GM10847 (cell line): ENCODE results near the gene ZNF791.

Source experiments
- POLR2A ChIP-seq: IDR thresholded peaks from 2 replicates; pipeline ENCODE4 v1.6.1; 2011; ENCODE audit not compliant: insufficient read length; ENCODE audit errors: extremely low read depth

ZNF791 gene

DNA sequence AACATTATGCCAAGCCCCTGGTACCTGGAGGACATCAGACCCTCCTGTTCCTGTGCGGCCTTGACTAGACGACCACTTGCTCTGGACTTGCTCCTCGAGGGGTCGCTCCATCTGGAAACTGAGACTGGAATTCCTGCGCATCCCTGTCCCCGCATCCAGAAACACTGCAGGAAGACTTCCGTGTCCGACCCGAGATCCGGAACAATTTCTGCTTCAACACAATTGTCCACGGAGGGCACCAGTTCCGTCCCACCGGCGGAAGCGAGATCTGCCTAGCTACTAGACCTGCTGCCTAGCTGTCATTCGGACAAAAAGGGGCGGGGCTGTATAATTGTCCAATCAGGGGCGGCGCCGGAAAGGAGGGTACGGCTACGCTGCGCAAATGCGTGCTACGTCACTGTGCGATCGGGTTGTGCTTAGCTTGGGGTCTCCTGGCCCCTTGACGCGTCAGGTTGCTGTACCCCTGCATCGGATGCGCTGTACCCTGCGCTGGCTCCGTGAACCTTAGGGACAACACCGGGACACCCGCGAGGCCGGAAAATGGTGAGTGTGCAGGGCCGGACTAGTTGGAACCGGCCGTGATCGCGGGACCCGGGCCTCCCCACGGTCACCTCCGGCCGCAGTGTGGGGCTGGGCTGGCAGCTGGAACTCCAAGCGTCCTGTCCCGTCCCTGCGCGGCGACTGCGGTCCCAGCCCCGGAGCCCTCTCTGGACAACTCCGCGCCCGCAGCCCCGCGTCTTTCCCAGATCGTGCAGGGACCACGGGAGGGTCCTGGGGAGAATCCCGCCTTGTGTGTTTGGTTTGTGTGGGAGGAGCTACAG lies at the start of gene ZNF791, which contains the start of gene ZNF490:
ZNF791 (plus strand) TSS at position 381 of the 821 bp plus-strand sequence; CDS start at position 541, 160 bp downstream.
ZNF490 (minus strand) TSS at position 274 of the 821 bp plus-strand sequence; CDS start at position 141, 133 bp downstream.
- peak; percentile 93 for TF ChIP-seq POLR2A

DNA sequence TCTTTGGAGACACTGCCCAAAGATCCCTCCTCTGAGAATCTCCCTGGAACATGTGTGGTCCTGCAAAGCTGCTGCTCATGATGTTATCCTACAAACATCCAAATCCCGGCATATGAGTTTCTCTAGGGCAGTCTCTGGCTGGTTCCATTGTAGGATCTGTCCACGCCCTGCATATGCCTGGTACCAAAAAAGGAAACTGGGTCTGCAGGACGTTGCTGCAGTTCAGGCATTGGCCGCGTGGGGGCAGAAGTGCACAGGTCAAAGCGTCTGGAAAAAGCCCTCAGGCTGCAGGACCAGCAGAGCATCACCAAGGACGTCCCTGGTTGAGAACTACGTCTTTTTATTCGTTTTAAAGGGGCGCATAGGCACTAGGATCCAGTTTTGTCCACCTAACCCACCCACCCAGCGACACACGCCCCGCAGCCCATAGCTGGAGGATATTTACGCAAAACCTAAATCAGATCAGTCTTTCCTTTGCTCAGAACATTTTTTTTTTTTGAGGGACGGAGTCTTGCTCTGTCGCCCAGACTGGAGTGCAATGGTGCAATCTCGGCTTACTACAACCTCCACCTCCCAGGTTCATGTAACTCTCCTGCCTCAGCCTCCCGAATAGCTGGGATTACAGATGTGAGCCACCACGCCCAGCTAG lies 46.6 kb upstream of the ZNF791 start:
- no peak for TF ChIP-seq POLR2A

DNA sequence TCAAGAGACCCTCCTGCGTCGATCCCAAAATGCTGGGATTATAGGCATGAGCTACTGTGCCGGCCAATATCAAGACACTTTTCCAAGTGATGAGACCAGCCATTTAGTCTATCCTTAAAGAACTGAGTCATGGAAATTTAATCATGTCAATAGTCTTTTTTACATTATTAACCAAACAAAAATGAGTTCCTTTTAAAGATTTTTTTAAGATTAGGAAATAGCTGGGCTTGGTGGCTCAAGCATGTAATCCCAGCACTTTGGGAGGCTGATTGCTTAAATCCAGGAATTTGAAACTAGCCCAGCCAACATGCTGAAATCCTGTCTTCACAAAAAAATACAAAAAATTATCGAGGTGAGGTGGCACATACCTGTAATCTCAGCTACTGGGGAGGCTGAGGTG lies 42.8 kb upstream of the ZNF791 start:
- no peak for TF ChIP-seq POLR2A

DNA sequence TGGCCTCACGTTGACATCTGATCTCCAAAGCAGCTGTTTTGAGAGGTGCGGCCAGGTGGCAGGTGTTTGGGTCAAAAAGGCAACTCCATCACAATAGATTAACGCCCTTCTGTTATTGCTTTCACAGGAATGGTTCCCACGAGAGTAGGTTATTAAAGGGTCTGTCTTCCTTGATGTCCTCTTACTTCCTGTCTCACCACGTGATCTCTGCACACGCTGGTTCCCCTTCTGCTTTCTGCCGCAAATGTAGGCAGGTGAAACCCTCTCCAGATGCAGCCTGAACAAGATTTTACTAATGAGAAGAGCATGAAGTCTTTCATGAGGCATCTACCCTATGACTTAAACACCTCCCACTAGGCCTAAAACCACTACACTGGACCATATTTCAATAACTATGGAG lies 36.7 kb upstream of the ZNF791 start:
- no peak for TF ChIP-seq POLR2A

DNA sequence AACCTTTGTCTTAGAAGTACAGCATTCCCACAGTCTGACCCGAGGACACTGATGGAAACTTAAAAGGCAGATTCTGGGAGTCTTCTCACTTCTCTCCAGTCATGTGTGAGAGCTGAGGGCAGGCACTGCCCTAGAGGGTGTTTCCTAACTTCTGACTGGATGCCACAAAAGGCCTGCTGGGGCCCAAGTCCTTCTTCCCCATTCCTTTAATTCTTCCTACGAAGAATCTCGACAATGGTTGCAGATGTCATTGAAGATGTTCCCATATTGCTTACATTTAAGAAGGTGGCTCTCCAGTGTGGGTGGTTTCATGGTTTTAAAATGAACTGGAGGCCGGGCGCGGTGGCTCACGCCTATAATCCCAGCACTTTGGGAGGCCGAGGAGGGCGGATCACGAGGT lies 32.1 kb upstream of the ZNF791 start:
- TF ChIP-seq POLR2A = no peak

DNA sequence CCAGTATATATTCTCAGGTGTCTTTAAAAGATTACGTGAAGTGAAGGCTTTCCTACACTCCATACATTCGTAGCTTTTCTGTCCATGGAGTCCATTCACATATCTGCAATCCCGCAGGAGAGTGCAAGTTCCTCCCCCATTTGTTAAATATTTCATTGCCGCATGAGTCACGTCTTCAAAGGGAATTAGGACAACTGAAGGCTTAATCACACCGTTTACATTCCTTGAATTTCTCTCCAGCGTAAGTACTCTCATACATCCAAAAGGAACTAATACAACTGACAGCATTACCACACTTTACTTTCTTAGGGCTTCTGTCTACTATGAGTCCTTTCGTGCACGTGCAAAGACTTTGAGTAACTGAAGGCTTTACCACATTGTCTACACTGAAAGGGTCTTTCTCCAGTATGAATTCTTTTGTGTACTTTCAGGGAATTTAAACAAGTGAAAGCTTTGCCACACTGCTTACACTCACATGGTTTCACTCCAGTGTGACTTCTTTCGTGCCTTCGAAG lies 30.5 kb upstream of the ZNF791 start:
- TF ChIP-seq POLR2A = no peak

DNA sequence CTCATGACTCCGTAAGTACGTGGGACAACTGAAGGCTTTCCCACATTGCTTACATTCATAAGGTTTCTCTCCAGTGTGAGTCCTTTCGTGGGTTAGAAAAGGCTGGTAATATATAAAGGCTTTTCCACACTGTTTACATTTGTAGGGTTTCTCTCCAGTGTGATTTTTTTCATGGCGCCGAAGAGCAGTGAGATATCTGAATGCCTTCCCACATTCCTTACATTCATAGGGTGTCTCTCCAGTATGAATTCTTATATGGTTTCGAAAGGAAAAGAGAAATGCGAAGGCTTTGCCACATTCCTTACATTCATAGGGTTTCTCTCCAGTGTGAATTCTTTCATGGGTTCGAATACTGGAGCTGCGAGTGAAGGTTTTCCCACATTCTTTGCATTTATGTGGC lies 29.6 kb upstream of the ZNF791 start:
- no peak for TF ChIP-seq POLR2A

DNA sequence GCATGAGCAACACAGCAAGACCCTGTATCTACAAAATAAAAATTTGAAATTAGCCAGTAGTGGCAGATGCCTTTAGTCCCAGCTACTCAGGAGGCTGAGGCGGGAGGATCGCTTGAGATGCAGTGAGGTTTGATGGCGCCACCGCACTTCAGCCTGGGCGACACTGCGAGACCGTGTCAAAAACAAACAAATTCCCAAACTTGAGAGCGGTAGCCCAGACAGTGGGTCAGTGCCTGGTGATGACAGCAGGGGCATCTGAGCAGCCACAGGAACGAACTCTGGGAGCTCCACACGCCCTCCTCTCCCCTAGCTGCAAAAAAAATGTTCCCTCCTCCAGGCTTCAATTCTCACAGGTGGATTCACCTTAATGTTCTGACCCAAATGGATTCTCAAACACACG lies 14.2 kb upstream of the ZNF791 start:
- no peak for TF ChIP-seq POLR2A

DNA sequence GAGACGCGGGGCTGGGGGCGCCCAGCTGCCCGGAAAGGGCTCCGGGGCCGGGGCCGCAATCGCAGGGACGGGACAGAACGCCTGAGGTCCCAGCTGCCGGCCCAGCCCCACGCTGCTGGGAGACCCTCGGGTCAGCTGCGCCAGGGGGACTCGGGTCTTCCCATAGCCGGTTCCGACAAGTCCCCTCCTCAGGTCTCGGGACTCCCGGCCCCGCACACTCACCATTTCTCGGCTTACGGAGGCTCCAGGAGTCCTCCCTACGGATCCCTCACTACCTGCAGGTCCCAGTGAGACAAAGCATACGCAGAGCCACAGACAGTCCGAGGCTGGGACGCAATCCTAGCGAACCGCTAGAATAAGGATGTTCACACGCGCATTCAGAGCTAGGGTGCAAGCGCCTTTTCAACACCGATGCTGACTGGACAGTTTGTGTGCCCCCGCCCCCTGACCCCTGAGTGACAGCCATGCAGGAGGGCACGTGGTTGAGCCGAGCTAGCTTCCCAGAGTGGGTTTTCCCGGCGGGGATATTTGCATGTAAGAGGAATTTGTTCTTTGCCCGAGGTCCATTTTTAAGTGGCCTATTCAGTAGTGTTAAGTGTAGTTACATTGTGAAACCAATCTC lies 13.7 kb upstream of the ZNF791 start:
- no peak for TF ChIP-seq POLR2A

DNA sequence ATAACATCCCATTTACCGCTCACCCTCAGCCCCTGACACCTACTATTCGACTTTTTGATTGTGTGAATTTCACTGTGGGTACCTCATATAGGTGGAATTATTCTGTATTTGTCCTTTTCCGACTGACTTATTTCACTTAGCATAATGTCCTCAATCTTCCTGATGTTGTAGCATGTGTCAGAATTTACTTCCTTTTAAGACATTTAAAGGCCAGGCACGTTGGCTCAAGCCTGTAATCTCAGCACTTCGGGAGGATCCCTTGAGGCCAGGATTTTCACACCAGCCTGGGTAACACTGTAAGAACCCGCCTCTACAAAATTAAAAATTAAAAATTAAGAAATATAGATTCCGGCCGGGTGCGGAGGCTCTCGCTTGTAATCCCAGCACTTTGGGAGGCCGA lies 13.1 kb upstream of the ZNF791 start:
- TF ChIP-seq POLR2A = no peak

DNA sequence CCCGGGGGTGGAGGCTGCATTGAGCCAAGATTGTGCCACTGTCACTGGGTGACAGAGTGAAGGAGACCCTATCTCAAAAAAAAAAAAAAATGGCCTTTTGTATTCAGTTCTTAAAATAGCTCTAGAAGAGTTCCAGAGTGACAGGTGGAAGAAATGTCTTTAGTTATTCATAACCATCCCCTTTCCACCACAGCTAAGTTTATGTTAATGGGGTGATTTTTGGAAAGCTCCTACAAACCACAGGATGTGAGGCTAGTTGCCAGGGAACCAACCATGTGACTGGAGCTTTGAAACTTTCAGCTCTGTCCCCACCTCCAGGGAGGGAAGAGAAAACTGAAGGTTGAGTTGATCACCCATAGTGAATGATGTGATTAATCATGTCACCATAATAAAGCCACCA lies 7.0 kb upstream of the ZNF791 start:
- no peak for TF ChIP-seq POLR2A

DNA sequence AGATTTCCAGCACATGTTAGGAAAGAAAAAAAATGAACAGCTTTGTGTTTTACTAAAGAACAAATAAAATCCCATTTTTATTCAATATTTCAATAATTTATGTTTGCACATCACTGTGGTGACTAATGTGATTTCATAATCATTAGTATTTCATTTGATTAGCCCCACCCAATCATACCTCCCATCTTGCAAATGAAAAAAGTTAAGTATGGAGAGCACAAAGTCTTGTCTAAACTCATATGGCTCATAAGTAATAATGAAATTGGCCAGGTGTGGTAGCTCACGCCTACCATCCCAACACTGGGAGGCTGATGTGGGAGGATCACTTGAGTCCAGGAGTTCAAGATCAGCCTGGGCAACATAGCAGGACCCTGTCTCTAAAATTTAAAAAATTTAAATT lies 3.9 kb upstream of the ZNF791 start:
- TF ChIP-seq POLR2A = no peak

DNA sequence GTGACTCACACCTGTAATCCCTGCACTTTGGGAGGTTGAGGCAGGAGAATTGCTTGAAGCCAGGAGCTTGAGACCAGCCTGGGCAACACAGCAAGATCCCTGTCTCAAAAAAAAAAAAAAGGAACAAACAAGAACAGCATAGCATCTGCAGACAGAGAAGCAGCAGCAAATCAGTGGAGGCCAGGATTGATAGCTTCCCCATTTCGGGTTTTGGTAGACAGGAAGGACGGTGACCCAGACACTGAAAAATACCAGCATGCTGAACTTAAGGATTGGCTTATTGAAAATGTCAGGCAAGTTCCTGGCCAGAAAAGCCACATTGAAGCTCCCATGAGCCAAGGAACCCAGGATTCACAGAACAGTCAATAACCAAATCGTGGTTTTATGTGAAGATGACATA lies 3.1 kb upstream of the ZNF791 start:
- TF ChIP-seq POLR2A = no peak

DNA sequence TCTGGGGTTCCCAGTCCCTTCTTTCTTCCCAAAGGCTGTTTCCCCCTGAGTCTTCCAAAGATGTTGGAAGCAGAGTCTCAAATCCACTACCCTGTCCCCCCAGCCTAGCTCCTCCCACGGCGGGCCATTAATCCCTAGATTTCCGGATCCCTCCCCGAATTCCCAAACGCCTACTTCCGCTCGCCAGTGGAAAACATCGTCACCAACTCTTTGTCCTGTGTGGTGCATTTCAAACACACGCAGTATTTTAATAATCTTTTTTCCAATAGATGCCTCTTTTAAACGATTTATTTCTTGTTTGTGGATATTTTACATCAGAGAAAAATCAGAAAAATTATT lies 610 bp downstream of the ZNF791 start:
- TF ChIP-seq POLR2A = no peak

DNA sequence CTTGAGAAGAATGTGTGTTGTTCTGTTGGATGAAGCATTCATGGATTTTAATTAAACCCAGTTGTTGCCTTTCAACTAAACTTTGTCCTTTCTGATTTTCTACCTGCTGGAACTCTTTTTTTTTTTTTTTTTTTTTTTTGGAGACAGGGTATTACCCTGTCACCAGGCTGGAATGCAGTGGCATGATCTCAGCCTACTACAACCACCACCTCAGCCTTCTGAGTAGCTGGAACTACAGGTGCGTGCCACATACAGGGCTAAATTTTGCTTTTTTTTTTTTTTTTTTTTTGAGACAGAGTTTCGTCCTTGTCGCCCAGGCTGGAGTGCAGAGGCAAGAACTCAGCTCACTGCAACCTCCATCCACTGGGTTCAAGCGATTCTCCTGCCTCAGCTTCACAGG lies 6.9 kb downstream of the ZNF791 start:
- TF ChIP-seq POLR2A = no peak

DNA sequence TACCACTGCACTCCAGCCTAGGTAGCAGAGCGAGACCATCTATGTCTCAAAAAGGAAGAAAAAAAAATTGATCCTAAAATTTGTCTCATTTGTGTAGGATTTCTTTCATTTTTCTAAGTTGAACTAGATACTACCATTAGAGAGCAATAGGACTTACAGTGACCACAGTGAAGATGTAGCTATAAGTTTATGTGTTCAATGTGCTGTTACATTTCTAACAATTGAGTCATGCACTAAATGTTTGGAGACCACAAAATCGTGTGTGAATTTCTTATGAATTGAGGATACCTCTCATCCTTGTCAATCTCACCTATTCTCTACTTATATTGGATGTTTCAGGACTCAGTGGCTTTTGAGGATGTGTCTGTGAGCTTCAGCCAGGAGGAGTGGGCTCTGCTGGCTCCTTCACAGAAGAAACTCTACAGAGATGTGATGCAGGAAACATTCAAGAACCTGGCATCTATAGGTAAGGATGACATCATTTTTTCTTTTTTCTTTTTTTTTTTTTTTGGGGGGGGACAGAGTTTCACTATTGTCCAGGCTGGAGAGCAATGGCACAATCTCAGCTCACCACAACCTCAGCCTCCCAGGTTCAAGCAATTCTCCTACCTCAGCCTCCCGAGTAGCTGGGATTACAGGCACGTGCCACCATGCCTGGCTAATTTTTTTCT lies 12.8 kb downstream of the ZNF791 start:
- TF ChIP-seq POLR2A = no peak

DNA sequence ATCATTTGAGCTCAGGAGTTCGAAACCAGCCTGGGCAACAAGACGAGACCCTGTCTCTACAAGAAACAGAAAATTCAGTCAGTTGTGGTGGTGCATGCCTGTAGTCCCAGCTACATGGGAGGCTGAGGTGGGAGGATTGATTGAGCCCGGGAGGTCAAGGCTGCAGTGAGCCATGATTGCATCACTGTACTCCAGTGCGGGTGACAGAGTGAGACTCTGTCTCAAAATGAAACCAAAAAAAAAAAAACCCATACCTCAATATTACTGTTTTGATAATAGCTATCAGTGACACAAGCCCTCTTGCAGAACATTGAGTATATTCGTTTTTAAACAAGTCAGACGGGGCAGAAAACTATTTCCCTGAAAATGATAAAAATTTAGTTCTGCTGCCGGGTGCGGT lies 16.2 kb downstream of the ZNF791 start:
- no peak for TF ChIP-seq POLR2A
